Liver (tissue), 3 donors: ENCODE results near the gene MEF2A.

Experiments used
- EGR1 ChIP-seq, 2 donors: IDR thresholded peaks; 2 replicates each; pipeline ENCODE4 v1.6.1; 2016 to 2018; ENCODE audit warnings: antibody characterized with exemption in 2 of 2, low read depth in 2 of 2
- JUND ChIP-seq, 2 donors: IDR thresholded peaks; 2 replicates each; pipeline ENCODE4 v1.6.1; 2016; ENCODE audit warnings: antibody characterized with exemption in 2 of 2
- RXRA ChIP-seq, 2 donors: IDR thresholded peaks; 2 replicates each; pipeline ENCODE4 v1.6.1; 2017 to 2018; ENCODE audit warnings: antibody characterized with exemption in 2 of 2, mild to moderate bottlenecking in 1 of 2
- SP1 ChIP-seq: IDR thresholded peaks from 2 replicates; pipeline ENCODE4 v1.6.1; 2018; ENCODE audit warnings: antibody characterized with exemption, mild to moderate bottlenecking
- YY1 ChIP-seq: IDR thresholded peaks from 2 replicates; pipeline ENCODE4 v1.6.1; 2016; ENCODE audit warnings: antibody characterized with exemption, mild to moderate bottlenecking
- ZBTB33 ChIP-seq: IDR thresholded peaks from 2 replicates; pipeline ENCODE4 v1.6.1; 2016; ENCODE audit warnings: antibody characterized with exemption
- TF ChIP-seq, protein P1 (sequence below): fragments of 150-350 bp; IDR thresholded peaks from 2 replicates; pipeline ENCODE4 v1.5.1; 2017; ENCODE audit warnings: improper control_type of control experiment, low read depth, low read length; ENCODE audit not compliant: missing input control
- TF ChIP-seq, protein P2 (sequence below): IDR thresholded peaks from 2 replicates; pipeline ENCODE4 v1.6.1; 2016; ENCODE audit warnings: antibody characterized with exemption
- TF ChIP-seq, protein P3 (sequence below): IDR thresholded peaks from 2 replicates; pipeline ENCODE4 v1.6.1; 2016; ENCODE audit warnings: antibody characterized with exemption, mild to moderate bottlenecking
- donor health status: healthy.
- donor health status: healthy.

GRCh38 chr15:99753066-99753465 is 187.3 kb downstream of the MEF2A start:
- TF ChIP-seq, protein P1, sequence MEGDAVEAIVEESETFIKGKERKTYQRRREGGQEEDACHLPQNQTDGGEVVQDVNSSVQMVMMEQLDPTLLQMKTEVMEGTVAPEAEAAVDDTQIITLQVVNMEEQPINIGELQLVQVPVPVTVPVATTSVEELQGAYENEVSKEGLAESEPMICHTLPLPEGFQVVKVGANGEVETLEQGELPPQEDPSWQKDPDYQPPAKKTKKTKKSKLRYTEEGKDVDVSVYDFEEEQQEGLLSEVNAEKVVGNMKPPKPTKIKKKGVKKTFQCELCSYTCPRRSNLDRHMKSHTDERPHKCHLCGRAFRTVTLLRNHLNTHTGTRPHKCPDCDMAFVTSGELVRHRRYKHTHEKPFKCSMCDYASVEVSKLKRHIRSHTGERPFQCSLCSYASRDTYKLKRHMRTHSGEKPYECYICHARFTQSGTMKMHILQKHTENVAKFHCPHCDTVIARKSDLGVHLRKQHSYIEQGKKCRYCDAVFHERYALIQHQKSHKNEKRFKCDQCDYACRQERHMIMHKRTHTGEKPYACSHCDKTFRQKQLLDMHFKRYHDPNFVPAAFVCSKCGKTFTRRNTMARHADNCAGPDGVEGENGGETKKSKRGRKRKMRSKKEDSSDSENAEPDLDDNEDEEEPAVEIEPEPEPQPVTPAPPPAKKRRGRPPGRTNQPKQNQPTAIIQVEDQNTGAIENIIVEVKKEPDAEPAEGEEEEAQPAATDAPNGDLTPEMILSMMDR, result no peak
- TF ChIP-seq RXRA (IDR thresholded peaks at IDR 0.05) (no peak), JUND (IDR thresholded peaks at IDR 0.05) (no peak), YY1 (no peak), ZBTB33 (no peak), SP1 (no peak), EGR1 (IDR thresholded peaks at IDR 0.05; ENCODE audit: low read depth in 2 of 2) (no peak)
- TF ChIP-seq, protein P2, sequence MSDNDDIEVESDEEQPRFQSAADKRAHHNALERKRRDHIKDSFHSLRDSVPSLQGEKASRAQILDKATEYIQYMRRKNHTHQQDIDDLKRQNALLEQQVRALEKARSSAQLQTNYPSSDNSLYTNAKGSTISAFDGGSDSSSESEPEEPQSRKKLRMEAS, result no peak
- TF ChIP-seq, protein P3, sequence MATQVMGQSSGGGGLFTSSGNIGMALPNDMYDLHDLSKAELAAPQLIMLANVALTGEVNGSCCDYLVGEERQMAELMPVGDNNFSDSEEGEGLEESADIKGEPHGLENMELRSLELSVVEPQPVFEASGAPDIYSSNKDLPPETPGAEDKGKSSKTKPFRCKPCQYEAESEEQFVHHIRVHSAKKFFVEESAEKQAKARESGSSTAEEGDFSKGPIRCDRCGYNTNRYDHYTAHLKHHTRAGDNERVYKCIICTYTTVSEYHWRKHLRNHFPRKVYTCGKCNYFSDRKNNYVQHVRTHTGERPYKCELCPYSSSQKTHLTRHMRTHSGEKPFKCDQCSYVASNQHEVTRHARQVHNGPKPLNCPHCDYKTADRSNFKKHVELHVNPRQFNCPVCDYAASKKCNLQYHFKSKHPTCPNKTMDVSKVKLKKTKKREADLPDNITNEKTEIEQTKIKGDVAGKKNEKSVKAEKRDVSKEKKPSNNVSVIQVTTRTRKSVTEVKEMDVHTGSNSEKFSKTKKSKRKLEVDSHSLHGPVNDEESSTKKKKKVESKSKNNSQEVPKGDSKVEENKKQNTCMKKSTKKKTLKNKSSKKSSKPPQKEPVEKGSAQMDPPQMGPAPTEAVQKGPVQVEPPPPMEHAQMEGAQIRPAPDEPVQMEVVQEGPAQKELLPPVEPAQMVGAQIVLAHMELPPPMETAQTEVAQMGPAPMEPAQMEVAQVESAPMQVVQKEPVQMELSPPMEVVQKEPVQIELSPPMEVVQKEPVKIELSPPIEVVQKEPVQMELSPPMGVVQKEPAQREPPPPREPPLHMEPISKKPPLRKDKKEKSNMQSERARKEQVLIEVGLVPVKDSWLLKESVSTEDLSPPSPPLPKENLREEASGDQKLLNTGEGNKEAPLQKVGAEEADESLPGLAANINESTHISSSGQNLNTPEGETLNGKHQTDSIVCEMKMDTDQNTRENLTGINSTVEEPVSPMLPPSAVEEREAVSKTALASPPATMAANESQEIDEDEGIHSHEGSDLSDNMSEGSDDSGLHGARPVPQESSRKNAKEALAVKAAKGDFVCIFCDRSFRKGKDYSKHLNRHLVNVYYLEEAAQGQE, result no peak
